Glutamatergic neuron (in vitro differentiated cells): Measurements from ENCODE around the gene GRB10. TPM values are rescaled to one million over a fixed set of nuclear protein-coding genes. Genes with fewer than 3 reads are reported as not detected.

ENCODE experiments used
- DNase-seq: peaks from one replicate; pipeline ENCODE4 v3.0.0; 2022
- H3K27ac Mint-ChIP-seq: one replicate; pipeline ENCODE4 v1.8.0; 2020; ENCODE audit warnings: mild to moderate bottlenecking, mixed read lengths, inconsistent platforms; ENCODE audit not compliant: unreplicated experiment
- H3K27me3 Mint-ChIP-seq: one replicate; pipeline ENCODE4 v1.8.0; 2020; ENCODE audit warnings: mild to moderate bottlenecking, moderate library complexity, mixed read lengths, inconsistent platforms; ENCODE audit not compliant: unreplicated experiment
- H3K36me3 Mint-ChIP-seq: one replicate; pipeline ENCODE4 v1.8.0; 2020; ENCODE audit warnings: mild to moderate bottlenecking, mixed read lengths, inconsistent platforms; ENCODE audit not compliant: unreplicated experiment
- H3K4me1 Mint-ChIP-seq: one replicate; pipeline ENCODE4 v1.8.0; 2020; ENCODE audit warnings: mild to moderate bottlenecking, low read depth, mixed read lengths, inconsistent platforms; ENCODE audit not compliant: unreplicated experiment
- H3K4me3 Mint-ChIP-seq: one replicate; pipeline ENCODE4 v1.8.0; 2020; ENCODE audit warnings: mild to moderate bottlenecking, mixed read lengths, inconsistent platforms; ENCODE audit not compliant: unreplicated experiment
- H3K9me3 Mint-ChIP-seq: one replicate; pipeline ENCODE4 v1.8.0; 2020; ENCODE audit warnings: mild to moderate bottlenecking, moderate library complexity, mixed read lengths, inconsistent platforms; ENCODE audit not compliant: unreplicated experiment
- CTCF ChIP-seq: fragments of 200-600 bp; sonication (generic); IDR thresholded peaks from one replicate; pipeline ENCODE4 v1.5.0; 2021; ENCODE audit not compliant: partially characterized antibody, unreplicated experiment
- total RNA-seq: library from RNA; stranded (reverse); fragmentation: NEBNext Ultra II Directional; extraction: Animal tissue kit (Norgen Biotek cat#: 25700); gene quantifications from one replicate; pipeline ENCODE4 v1.2.1, GENCODE V29; 2021; ENCODE audit not compliant: unreplicated experiment

Gene GRB10
- total RNA-seq, 1 donor from 2014 or later, result 182 TPM

- Mint-ChIP-seq H3K4me3 (no peak overlapping the region), H3K9me3 (peaks cover 2% of the 10 kb centered on the region), H3K27me3 (no peaks in the 10 kb centered on the region), H3K27ac (no peak overlapping the region), H3K36me3 (no peaks in the 10 kb centered on the region), H3K4me1 (peaks cover 16% of the 10 kb centered on the region)
- DNase-seq, result no peak
- TF ChIP-seq CTCF, result no peak
These were observed 71.2 kb downstream of the GRB10 start for GRCh38 chr7:50711271-50712175.

- Mint-ChIP-seq H3K4me1 (peaks cover 18% of the 10 kb centered on the region), H3K27ac (no peak overlapping the region), H3K4me3 (no peak overlapping the region), H3K9me3 (no peaks in the 10 kb centered on the region), H3K27me3 (no peaks in the 10 kb centered on the region), H3K36me3 (no peaks in the 10 kb centered on the region)
- TF ChIP-seq CTCF, result no peak
- no peak for DNase-seq
These were observed 72.1 kb downstream of the GRB10 start for GRCh38 chr7:50710441-50711154.

- peaks cover 20% of the 10 kb centered on the region for H3K4me1 Mint-ChIP-seq
- H3K27me3 Mint-ChIP-seq, result no peaks in the 10 kb centered on the region
- no peak overlapping the region for H3K4me3 Mint-ChIP-seq
- DNase-seq, result no peak
- H3K27ac Mint-ChIP-seq, result no peak overlapping the region
- TF ChIP-seq CTCF, result no peak
- no peaks in the 10 kb centered on the region for H3K36me3 Mint-ChIP-seq
- no peaks in the 10 kb centered on the region for H3K9me3 Mint-ChIP-seq
These were observed 73.5 kb downstream of the GRB10 start for GRCh38 chr7:50709151-50709550.

GRCh38 chr7:50707236-50708006 is 75.3 kb downstream of the GRB10 start:
- H3K36me3 Mint-ChIP-seq, result no peaks in the 10 kb centered on the region
- H3K27ac Mint-ChIP-seq, result no peak overlapping the region
- DNase-seq, result no peak
- no peaks in the 10 kb centered on the region for H3K27me3 Mint-ChIP-seq
- peaks cover 20% of the 10 kb centered on the region for H3K4me1 Mint-ChIP-seq
- no peak overlapping the region for H3K4me3 Mint-ChIP-seq
- no peak for TF ChIP-seq CTCF
- no peaks in the 10 kb centered on the region for H3K9me3 Mint-ChIP-seq
